ENCODE measurements around the gene DNAJC12. TPM values are rescaled to one million over a fixed set of nuclear protein-coding genes. Genes with fewer than 3 reads are reported as not detected.
A peak's percentile ranks its signal among the peaks of the same experiment; 100 is the strongest.
"Not testable (repeated sequence)": the region's sequence is repeated elsewhere in the genome, so short reads cannot be mapped to it uniquely, and the experiment has no call there.

The DNAJC12 gene
- total RNA-seq, 1 donor from 2014 or later = 3.7 TPM

DNA sequence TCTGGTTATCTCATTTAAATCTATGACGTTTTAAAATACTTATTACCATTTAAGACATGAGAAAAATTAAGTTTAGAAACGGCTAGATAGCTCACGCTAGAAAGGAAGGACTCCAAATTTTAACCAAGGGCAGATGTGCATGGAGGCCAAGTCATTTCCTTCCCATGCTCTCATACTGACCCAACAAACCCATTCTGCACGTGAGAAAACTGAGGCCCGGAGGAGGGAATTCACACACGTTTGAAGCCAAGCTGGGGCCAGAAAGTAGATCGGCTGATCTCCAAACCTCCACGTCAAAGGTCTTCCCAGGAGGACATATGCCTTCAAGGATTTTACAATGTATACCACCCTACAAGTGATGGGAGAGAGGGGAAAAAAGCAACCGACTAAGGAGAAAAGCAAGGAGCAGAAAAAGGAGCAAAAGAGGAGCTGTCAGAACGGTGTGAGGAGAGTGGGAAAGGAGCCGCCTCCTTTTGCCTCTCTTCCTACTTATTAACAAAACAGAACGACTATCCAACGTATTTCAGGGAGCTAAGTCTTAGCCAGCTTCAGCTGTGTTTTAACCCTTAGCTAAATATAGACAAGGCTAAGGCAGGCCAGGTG, 45.8 kb upstream of the DNAJC12 start:
- H3K9me3 ChIP-seq (ENCODE audit: low read depth) = no peaks in the 10 kb centered on the region
- peaks cover 18% of the 10 kb centered on the region for H3K36me3 Mint-ChIP-seq
- H3K4me3 ChIP-seq = peak overlapping the region; percentile 81
- peak overlapping the region; percentile 93 for H3K4me3 Mint-ChIP-seq
- TF ChIP-seq EZH2 (IDR thresholded peaks at IDR 0.05) (no peak), EZH2phosphoT487 (IDR thresholded peaks at IDR 0.05) (no peak)
- TF ChIP-seq, protein P1, sequence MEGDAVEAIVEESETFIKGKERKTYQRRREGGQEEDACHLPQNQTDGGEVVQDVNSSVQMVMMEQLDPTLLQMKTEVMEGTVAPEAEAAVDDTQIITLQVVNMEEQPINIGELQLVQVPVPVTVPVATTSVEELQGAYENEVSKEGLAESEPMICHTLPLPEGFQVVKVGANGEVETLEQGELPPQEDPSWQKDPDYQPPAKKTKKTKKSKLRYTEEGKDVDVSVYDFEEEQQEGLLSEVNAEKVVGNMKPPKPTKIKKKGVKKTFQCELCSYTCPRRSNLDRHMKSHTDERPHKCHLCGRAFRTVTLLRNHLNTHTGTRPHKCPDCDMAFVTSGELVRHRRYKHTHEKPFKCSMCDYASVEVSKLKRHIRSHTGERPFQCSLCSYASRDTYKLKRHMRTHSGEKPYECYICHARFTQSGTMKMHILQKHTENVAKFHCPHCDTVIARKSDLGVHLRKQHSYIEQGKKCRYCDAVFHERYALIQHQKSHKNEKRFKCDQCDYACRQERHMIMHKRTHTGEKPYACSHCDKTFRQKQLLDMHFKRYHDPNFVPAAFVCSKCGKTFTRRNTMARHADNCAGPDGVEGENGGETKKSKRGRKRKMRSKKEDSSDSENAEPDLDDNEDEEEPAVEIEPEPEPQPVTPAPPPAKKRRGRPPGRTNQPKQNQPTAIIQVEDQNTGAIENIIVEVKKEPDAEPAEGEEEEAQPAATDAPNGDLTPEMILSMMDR (IDR thresholded peaks at IDR 0.05) = no peak
- H3K4me1 Mint-ChIP-seq = peaks cover 12% of the 10 kb centered on the region
- peak overlapping the region; percentile 91 for H3K27ac Mint-ChIP-seq
- H3K9ac ChIP-seq = no peak overlapping the region
- peak overlapping the region; percentile 71 for H2AFZ ChIP-seq (replicated peaks)
- H3K4me2 ChIP-seq = peak overlapping the region; percentile 73
- H3K4me1 ChIP-seq = no peaks in the 10 kb centered on the region
- peaks cover 12% of the 10 kb centered on the region for H3K36me3 ChIP-seq
- no peaks in the 10 kb centered on the region for H3K27me3 ChIP-seq
- no peak for DNase-seq (ENCODE audit: low spot score)
- H3K9me3 Mint-ChIP-seq = no peaks in the 10 kb centered on the region
- H3F3A ChIP-seq (ENCODE audit: low read depth) = peaks cover 21% of the 10 kb centered on the region
- peak overlapping the region; percentile 94 for H3K27ac ChIP-seq
- peaks cover 40% of the 10 kb centered on the region for H3K79me2 ChIP-seq (ENCODE audit: low read depth)
- peaks cover 10% of the 10 kb centered on the region for H3K27me3 Mint-ChIP-seq (ENCODE audit: insufficient read depth, low read depth)
- peaks cover 25% of the 10 kb centered on the region for H4K20me1 ChIP-seq (ENCODE audit: low read depth)

DNA sequence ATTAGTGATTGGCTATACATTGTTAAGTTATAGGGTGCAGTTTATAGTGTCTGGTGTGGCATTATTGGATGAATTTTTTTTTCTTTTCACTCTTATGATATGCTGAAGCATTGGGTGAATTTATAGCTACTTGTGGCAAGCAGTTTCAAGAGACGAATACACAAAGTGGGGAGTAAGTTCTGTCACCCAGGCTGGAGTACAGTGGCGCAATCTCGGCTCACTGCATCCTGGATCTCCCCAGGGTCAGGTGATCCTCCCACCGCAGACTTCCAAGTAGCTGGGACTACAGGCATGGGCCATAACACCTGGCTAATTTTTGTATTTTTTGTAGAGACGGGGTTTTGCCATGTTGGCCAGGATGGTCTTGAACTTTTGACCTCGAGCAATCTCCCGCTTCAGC, 40.1 kb upstream of the DNAJC12 start:
- Mint-ChIP-seq H3K4me1 (no peaks in the 10 kb centered on the region), H3K9me3 (no peaks in the 10 kb centered on the region), H3K27ac (no peak overlapping the region), H3K27me3 (ENCODE audit: insufficient read depth, low read depth) (peaks cover 3% of the 10 kb centered on the region), H3K36me3 (no peaks in the 10 kb centered on the region), H3K4me3 (no peak overlapping the region)
- Histone ChIP-seq H3K4me2 (no peak overlapping the region), H3K4me3 (no peak overlapping the region), H3K27ac (no peak overlapping the region), H3K9ac (no peak overlapping the region), H3K36me3 (no peaks in the 10 kb centered on the region), H4K20me1 (ENCODE audit: low read depth) (no peaks in the 10 kb centered on the region), H3F3A (ENCODE audit: low read depth) (peaks cover 2% of the 10 kb centered on the region), H3K9me3 (ENCODE audit: low read depth) (no peaks in the 10 kb centered on the region), H3K4me1 (no peaks in the 10 kb centered on the region), H3K79me2 (ENCODE audit: low read depth) (no peaks in the 10 kb centered on the region), H3K27me3 (no peaks in the 10 kb centered on the region), H2AFZ (replicated peaks) (no peak overlapping the region)
- TF ChIP-seq EZH2 (IDR thresholded peaks at IDR 0.05) (no peak), EZH2phosphoT487 (IDR thresholded peaks at IDR 0.05) (no peak)
- TF ChIP-seq, protein P1 (IDR thresholded peaks at IDR 0.05) = no peak
- no peak for DNase-seq (ENCODE audit: low spot score)

DNA sequence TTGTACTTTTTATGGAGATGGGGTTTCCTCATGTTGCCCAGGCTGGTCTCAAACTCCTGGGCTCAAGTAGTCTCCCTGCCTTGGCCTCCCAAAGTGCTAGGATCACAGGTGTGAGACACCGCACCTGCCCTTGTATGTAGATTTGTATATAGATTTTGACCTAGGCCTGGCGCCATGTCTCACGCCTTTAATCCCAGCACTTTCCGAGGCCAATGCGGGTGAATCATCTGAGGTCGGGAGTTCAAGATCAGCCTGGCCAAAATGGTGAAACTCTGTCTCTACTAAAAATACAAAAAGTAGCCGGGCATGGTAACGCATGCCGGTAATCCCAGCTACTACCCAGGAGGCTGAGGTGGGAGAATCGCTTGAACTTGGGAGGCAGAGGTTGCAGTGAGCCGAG, 39.4 kb upstream of the DNAJC12 start:
- H3K4me3 Mint-ChIP-seq; H3K27ac Mint-ChIP-seq; H3K9me3 ChIP-seq (ENCODE audit: low read depth); DNase-seq (ENCODE audit: low spot score); H3K4me2 ChIP-seq; H3K4me1 Mint-ChIP-seq; H3F3A ChIP-seq (ENCODE audit: low read depth); H3K4me1 ChIP-seq; H2AFZ ChIP-seq (replicated peaks); H3K4me3 ChIP-seq; H3K36me3 ChIP-seq; H3K27ac ChIP-seq; H3K27me3 Mint-ChIP-seq (ENCODE audit: insufficient read depth, low read depth); H3K79me2 ChIP-seq (ENCODE audit: low read depth); H3K9me3 Mint-ChIP-seq; H3K27me3 ChIP-seq; H3K36me3 Mint-ChIP-seq; H3K9ac ChIP-seq; H4K20me1 ChIP-seq (ENCODE audit: low read depth): not testable (repeated sequence)

DNA sequence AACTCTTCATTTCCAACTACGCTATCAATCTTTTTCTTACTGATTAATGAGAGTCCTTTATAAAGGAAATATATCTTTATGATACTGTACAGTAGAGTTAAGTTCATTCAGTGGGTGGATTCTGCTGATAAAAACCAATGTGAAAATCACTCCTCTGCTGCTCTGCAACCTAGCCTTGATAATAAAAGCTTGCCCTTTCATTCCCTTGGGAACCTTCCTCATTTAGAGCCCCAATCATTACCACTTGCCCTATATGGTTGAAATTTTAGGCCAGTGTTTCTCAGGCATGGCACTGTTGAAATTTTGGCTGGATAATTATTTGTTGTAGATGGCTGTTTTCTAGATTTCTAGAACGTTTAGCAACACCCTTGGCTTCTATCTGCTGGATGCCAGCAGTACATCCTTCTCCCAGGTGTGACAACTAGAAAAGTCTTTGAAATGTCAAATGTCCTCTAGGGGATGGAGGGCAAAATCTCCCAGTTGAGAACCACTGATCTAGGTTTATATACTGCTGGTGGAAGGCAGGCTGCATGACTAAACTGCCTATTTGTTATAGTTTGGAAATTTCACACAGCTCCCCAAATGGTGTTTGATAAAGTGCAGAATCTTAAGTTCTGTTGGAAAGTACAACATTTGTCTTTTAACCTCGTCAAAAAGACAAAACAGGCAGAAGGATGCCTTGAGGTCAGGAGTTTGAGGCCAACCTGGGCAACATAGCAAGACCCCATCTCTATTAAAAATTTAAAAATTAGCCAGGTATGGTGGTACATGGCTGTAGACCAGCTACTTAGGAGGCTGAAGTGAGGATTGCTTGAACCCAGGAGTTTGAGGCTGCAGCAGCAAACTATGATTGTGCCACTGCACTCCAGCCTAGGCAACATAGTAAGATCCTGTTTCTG, 37.6 kb upstream of the DNAJC12 start:
- H3K9me3 Mint-ChIP-seq = no peaks in the 10 kb centered on the region
- no peak for DNase-seq (ENCODE audit: low spot score)
- TF ChIP-seq EZH2phosphoT487 (IDR thresholded peaks at IDR 0.05) = no peak
- TF ChIP-seq EZH2 (IDR thresholded peaks at IDR 0.05) = no peak
- TF ChIP-seq, protein P1 (IDR thresholded peaks at IDR 0.05) = no peak
- Histone ChIP-seq H3K4me1 (no peaks in the 10 kb centered on the region), H2AFZ (replicated peaks) (no peak overlapping the region), H3K36me3 (no peaks in the 10 kb centered on the region), H3K27me3 (no peaks in the 10 kb centered on the region), H3K4me2 (no peak overlapping the region), H3K79me2 (ENCODE audit: low read depth) (no peaks in the 10 kb centered on the region), H3K9ac (no peak overlapping the region), H3F3A (ENCODE audit: low read depth) (no peaks in the 10 kb centered on the region), H3K27ac (no peak overlapping the region), H4K20me1 (ENCODE audit: low read depth) (no peaks in the 10 kb centered on the region), H3K9me3 (ENCODE audit: low read depth) (no peaks in the 10 kb centered on the region), H3K4me3 (no peak overlapping the region)
- H3K27ac Mint-ChIP-seq = no peak overlapping the region
- no peak overlapping the region for H3K4me3 Mint-ChIP-seq
- H3K27me3 Mint-ChIP-seq (ENCODE audit: insufficient read depth, low read depth) = no peaks in the 10 kb centered on the region
- no peaks in the 10 kb centered on the region for H3K4me1 Mint-ChIP-seq
- H3K36me3 Mint-ChIP-seq = no peaks in the 10 kb centered on the region
